ENCODE measurements around the gene CUTA.

The CUTA gene

GRCh38 chr6:33439956-33440648, 22.2 kb upstream of the CUTA start:
- no peak for DNase-seq (ENCODE audit: low spot score)

GRCh38 chr6:33438978-33439594, 21.2 kb upstream of the CUTA start:
- no peak for DNase-seq (ENCODE audit: low spot score)

- no peak for DNase-seq (ENCODE audit: low spot score)
These were observed 19.8 kb upstream of the CUTA start for GRCh38 chr6:33437666-33438065.

GRCh38 chr6:33434961-33435360, 17.1 kb upstream of the CUTA start:
- no peak for DNase-seq (ENCODE audit: low spot score)

- no peak for DNase-seq (ENCODE audit: low spot score)
These were observed 15.8 kb upstream of the CUTA start for GRCh38 chr6:33433544-33434191.

- no peak for DNase-seq (ENCODE audit: low spot score)
These were observed 15.2 kb upstream of the CUTA start for GRCh38 chr6:33433001-33433543.

- DNase-seq (ENCODE audit: low spot score), result no peak
These were observed 14.6 kb upstream of the CUTA start for GRCh38 chr6:33432546-33432945.

GRCh38 chr6:33431880-33432541, 14.1 kb upstream of the CUTA start:
- no peak for DNase-seq (ENCODE audit: low spot score)

GRCh38 chr6:33430991-33431879, 13.3 kb upstream of the CUTA start:
- DNase-seq (ENCODE audit: low spot score), result peak; percentile 77

GRCh38 chr6:33430334-33430733, 12.4 kb upstream of the CUTA start:
- DNase-seq (ENCODE audit: low spot score), result no peak

- no peak for DNase-seq (ENCODE audit: low spot score)
These were observed 11.8 kb upstream of the CUTA start for GRCh38 chr6:33429750-33430052.

- no peak for DNase-seq (ENCODE audit: low spot score)
These were observed 11.3 kb upstream of the CUTA start for GRCh38 chr6:33428966-33429749.

- DNase-seq (ENCODE audit: low spot score), result no peak
These were observed 10.5 kb upstream of the CUTA start for GRCh38 chr6:33428224-33428965.

GRCh38 chr6:33427585-33428223, 9.8 kb upstream of the CUTA start:
- DNase-seq (ENCODE audit: low spot score), result peak; percentile 34

- DNase-seq (ENCODE audit: low spot score), result no peak
These were observed 8.9 kb upstream of the CUTA start for GRCh38 chr6:33426590-33427511.

- DNase-seq (ENCODE audit: low spot score), result peak; percentile 80
These were observed 8.0 kb upstream of the CUTA start for GRCh38 chr6:33425668-33426577.

- DNase-seq (ENCODE audit: low spot score), result no peak
These were observed 7.2 kb upstream of the CUTA start for GRCh38 chr6:33424855-33425667.

All from cerebellar cortex (tissue), 1 donor.